ENCODE measurements around the gene SGF29.

SGF29 gene

DNA sequence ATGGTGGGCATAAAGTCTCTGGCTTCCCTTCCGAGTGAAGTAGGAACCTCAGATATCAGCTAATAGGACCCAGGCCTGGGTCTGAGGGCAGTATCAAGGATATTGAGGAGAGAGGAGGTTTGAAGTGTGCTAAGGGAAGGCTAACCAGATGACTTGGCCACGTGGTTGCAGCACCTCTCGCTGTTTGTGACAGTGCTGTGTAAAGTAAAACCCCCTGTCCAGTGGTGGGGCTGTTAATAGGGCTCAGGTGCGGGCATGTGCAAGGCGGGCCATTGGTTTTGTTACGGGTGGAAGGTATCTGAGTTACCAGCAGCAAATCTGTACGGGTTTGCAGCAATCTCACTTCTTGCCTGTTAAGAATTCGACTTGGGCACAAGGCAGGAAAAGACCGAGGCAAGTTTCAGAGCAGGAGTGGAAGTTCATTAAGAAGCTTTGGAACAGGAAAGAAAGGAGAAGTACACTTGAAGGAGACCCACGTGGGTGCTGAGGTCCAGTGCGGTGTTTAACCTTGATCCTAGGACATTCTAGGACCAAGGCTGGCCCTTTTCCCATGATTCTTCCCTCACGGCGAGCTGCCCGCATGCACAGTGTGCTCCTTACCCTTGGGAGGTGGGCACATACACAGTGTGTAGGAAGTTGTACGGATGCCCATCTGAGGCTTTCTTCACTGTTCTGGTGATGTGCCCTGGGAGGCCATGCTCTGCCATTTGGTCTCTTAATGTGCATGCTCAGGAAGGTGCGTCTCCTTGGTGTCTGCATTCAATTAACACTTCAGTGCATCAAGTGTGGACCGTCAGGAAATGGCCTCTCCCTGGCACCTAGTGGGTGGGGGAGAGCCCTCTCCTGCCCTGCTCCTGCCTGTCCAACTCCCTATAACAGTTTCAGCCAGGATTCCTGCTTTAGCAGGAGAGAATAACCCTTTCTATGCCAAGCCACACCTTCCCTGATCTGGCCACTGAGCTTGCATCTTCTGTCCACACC is 20.3 kb downstream of the SGF29 start:
- Histone ChIP-seq H4K20me1 (ENCODE audit: insufficient read depth, low read length) (no peaks in the 10 kb centered on the region), H3F3A (ENCODE audit: insufficient read depth, low read length) (no peaks in the 10 kb centered on the region), H3K79me2 (ENCODE audit: insufficient read depth, low read length) (no peaks in the 10 kb centered on the region), H3K27ac (ENCODE audit: low read depth, low read length, poor library complexity, severe bottlenecking) (no peak overlapping the region), H2AFZ (ENCODE audit: low read length) (no peak overlapping the region), H3K9me2 (ENCODE audit: low read depth, low read length) (no peaks in the 10 kb centered on the region), H3K4me3 (ENCODE audit: low read depth, low read length, poor library complexity, severe bottlenecking) (no peak overlapping the region), H3K36me3 (ENCODE audit: insufficient read depth, low read length) (no peaks in the 10 kb centered on the region), H3K9me3 (ENCODE audit: low read length) (no peaks in the 10 kb centered on the region), H3K9ac (ENCODE audit: low read length) (no peak overlapping the region), H3K4me2 (ENCODE audit: low read length) (no peak overlapping the region), H3K27me3 (ENCODE audit: insufficient read depth, low read length) (no peaks in the 10 kb centered on the region), H3K4me1 (ENCODE audit: insufficient read depth, low read length, severe bottlenecking) (no peaks in the 10 kb centered on the region)
- TF ChIP-seq CTCF (IDR thresholded peaks at IDR 0.05; ENCODE audit: low read length) (no peak), EZH2 (IDR thresholded peaks at IDR 0.05; ENCODE audit: borderline replicate concordance, low read length) (no peak)

GRCh38 chr16:28574925-28575324 is 21.2 kb downstream of the SGF29 start:
- Histone ChIP-seq H3F3A (ENCODE audit: insufficient read depth, low read length) (no peaks in the 10 kb centered on the region), H2AFZ (ENCODE audit: low read length) (no peak overlapping the region), H3K4me3 (ENCODE audit: low read depth, low read length, poor library complexity, severe bottlenecking) (no peak overlapping the region), H3K36me3 (ENCODE audit: insufficient read depth, low read length) (no peaks in the 10 kb centered on the region), H3K9me3 (ENCODE audit: low read length) (no peaks in the 10 kb centered on the region), H3K4me1 (ENCODE audit: insufficient read depth, low read length, severe bottlenecking) (no peaks in the 10 kb centered on the region), H3K9me2 (ENCODE audit: low read depth, low read length) (no peaks in the 10 kb centered on the region), H3K27me3 (ENCODE audit: insufficient read depth, low read length) (no peaks in the 10 kb centered on the region), H4K20me1 (ENCODE audit: insufficient read depth, low read length) (no peaks in the 10 kb centered on the region), H3K79me2 (ENCODE audit: insufficient read depth, low read length) (no peaks in the 10 kb centered on the region), H3K9ac (ENCODE audit: low read length) (no peak overlapping the region), H3K27ac (ENCODE audit: low read depth, low read length, poor library complexity, severe bottlenecking) (no peak overlapping the region), H3K4me2 (ENCODE audit: low read length) (no peak overlapping the region)
- TF ChIP-seq CTCF (IDR thresholded peaks at IDR 0.05; ENCODE audit: low read length) (no peak), EZH2 (IDR thresholded peaks at IDR 0.05; ENCODE audit: borderline replicate concordance, low read length) (no peak)

GRCh38 chr16:28575446-28576109 is 21.9 kb downstream of the SGF29 start:
- Histone ChIP-seq H3F3A (ENCODE audit: insufficient read depth, low read length) (no peaks in the 10 kb centered on the region), H3K79me2 (ENCODE audit: insufficient read depth, low read length) (no peaks in the 10 kb centered on the region), H3K4me1 (ENCODE audit: insufficient read depth, low read length, severe bottlenecking) (no peaks in the 10 kb centered on the region), H2AFZ (ENCODE audit: low read length) (no peak overlapping the region), H3K4me2 (ENCODE audit: low read length) (no peak overlapping the region), H3K4me3 (ENCODE audit: low read depth, low read length, poor library complexity, severe bottlenecking) (no peak overlapping the region), H3K9ac (ENCODE audit: low read length) (no peak overlapping the region), H3K27ac (ENCODE audit: low read depth, low read length, poor library complexity, severe bottlenecking) (no peak overlapping the region), H3K9me2 (ENCODE audit: low read depth, low read length) (no peaks in the 10 kb centered on the region), H3K36me3 (ENCODE audit: insufficient read depth, low read length) (no peaks in the 10 kb centered on the region), H3K27me3 (ENCODE audit: insufficient read depth, low read length) (no peaks in the 10 kb centered on the region), H3K9me3 (ENCODE audit: low read length) (no peaks in the 10 kb centered on the region), H4K20me1 (ENCODE audit: insufficient read depth, low read length) (no peaks in the 10 kb centered on the region)
- TF ChIP-seq CTCF (IDR thresholded peaks at IDR 0.05; ENCODE audit: low read length) = no peak
- TF ChIP-seq EZH2 (IDR thresholded peaks at IDR 0.05; ENCODE audit: borderline replicate concordance, low read length) = no peak

Measured in OCI-LY1 (cell line).